ENCODE data around the gene CDH23. TPM values are rescaled to one million over a fixed set of nuclear protein-coding genes. Genes with fewer than 3 reads are reported as not detected.

The CDH23 gene
- total RNA-seq, 1 donor from 2014 or later: 0.40 TPM

DNA sequence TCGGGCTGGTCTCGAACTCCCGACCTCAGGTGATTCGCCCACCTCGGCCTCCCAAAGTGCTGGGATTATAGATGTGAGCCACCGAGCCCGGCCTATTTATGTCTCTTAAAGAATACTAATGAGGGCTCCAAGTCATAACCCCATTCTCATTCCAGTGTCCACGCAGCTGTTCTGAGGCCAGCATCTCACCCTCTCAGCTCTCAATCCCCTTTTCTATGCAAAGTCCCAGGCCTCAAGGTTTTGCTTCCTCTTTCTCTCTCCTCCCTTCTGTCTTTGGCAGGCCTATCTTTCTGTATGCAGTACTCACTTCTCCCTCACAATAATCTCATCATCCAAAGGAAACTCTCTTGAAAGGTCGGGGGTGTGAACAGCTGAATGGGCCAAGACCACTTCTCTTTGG lies 404.6 kb downstream of the CDH23 start:
- no peak for DNase-seq (ENCODE audit: low read depth)

DNA sequence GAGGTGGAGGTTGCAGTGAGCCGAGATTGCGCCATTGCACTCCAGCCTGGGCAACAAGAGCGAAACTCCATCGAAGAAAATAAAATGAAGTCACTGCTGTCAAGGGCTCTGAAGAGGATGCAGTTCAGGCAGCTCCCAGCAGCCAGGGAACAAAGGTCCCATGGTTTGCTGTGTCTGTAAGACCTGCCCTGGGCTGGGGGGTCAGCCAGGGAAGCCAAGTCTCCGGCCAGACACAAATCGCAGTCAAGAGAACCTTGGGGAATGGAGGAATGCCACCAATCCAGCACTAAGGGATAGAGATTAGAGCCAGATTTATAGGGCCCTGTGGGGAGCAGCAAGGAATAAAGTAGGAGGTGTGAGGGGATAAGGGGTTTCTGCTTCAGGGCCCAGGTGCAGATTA lies 405.5 kb downstream of the CDH23 start:
- no peak for DNase-seq (ENCODE audit: low read depth)

DNA sequence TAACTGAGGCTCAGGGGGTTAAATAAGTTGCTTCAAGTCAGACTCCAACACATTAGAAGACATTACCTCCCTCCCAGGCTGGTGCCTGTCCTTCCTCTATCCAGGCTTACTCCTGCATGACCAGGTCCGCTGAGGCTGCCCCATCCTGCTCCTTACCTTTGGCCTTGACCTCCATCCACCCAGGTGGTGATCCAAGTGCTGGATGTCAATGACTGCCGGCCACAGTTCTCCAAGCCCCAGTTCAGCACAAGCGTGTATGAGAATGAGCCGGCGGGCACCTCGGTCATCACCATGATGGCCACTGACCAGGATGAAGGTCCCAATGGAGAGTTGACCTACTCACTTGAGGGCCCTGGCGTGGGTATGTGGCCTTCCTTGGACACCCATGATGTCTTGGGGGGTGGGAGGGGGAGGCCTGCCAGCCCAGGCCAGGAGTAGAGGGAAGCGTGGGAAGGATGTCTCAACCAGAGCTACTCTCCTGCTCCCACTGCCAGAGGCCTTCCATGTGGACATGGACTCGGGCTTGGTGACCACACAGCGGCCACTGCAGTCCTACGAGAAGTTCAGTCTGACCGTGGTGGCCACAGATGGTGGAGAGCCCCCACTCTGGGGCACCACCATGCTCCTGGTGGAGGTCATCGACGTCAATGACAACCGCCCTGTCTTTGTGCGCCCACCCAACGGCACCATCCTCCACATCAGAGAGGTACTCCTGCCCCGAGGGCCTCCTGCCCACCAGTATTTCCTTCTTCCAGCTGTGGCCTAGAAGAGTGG lies 406.2 kb downstream of the CDH23 start:
- DNase-seq (ENCODE audit: low read depth): no peak

DNA sequence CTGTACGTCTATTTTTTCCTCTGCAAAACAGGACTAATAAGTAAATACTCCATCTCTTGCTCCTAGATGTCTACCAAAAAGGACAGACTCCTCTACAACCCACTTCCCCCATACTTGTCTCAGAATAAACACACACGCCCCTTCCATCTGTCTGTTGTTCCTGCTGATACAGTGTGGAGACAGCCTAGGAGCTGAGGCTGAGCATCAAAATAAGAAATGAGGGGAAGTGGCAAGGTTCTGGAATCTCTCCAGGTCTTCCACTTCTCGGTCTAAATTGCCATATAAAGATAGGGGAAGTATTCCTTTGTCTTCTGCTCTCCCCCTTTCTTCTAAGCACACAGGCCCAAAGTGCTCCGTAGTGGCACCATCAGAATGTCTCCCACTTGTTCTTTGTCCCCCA lies 407.4 kb downstream of the CDH23 start:
- DNase-seq (ENCODE audit: low read depth): no peak

- no peak for DNase-seq (ENCODE audit: low read depth)
Measured at GRCh38 chr10:71805776-71806703, 409.3 kb downstream of the CDH23 start.

DNA sequence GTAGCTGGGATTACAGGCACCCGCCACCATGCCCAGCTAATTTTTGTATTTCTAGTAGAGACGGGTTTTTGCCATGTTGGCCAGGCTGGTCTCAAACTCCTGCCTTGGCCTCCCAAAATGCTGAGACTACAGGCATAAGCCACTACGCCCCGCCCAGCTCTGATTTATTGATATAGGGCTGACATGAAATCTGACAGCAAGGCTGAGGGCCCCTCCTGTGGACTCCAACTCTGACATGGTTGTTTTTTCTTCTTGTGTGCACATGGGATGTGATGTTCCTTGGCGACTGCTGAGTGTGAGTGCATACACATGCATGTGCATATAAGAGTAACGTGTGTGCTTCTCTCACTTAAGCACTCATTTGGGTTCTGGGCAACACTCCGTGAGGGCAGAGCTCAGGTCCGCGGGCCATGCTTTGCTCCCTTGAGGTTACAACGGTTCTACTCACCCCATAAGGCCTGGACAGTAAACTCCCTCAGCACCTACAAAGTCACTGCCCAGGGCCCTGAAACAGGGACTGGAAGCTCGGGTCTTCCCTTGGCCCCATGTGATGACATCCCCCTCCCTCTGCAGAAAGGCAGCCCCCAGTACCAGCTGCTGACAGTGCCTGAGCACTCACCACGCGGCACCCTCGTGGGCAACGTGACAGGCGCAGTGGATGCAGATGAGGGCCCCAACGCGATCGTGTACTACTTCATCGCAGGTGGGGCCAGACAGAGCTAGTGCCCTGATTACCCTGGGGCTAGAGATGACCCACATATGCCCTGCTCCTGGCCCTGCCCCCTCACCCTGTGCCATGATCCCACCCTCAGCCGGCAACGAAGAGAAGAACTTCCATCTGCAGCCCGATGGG lies 410.2 kb downstream of the CDH23 start:
- DNase-seq (ENCODE audit: low read depth): no peak

- no peak for DNase-seq (ENCODE audit: low read depth)
Measured at GRCh38 chr10:71807557-71808510, 411.1 kb downstream of the CDH23 start.

- DNase-seq (ENCODE audit: low read depth): no peak
Measured at GRCh38 chr10:71809628-71810027, 412.9 kb downstream of the CDH23 start.

GRCh38 chr10:71810048-71810750 lies 413.5 kb downstream of the CDH23 start:
- DNase-seq (ENCODE audit: low read depth): no peak

- DNase-seq (ENCODE audit: low read depth): no peak
Measured at GRCh38 chr10:71811351-71811750, 414.6 kb downstream of the CDH23 start.

DNA sequence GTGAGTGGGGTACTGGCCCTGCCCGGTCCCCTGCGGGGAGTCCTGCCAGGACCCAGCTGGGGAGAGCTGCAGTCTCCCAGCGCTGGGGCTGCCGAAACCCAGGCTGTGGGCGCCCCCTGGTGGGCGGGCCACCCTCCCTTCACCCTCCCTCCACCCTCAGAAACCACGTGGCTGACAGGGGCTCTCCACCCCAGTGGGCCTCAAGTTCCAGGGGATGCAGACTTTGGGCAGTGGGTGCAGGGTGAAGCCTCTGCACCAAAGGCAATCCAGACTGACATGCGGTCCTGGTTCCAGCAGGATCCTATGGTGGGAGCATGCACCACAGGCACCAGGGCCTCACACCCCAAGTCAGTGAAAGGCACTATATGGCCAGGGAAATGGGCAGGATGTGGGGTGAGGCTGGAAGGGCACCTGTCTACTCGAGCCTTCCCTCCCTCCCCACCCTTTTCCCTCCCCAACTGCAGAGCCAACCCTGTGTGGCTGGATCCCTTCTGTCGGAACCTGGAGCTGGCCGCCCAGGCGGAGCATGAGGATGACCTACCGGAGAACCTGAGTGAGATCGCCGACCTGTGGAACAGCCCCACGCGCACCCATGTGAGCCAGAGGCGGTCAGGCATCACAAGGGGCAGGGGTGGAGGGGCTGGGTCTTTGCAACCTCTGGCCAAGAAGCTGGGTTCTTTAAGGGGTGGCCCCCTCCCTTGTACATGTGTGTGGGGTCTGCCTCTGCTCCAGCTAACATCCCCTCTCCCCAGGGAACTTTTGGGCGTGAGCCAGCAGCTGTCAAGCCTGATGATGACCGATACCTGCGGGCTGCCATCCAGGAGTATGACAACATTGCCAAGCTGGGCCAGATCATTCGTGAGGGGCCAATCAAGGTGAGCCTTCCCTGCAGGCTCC lies 415.5 kb downstream of the CDH23 start:
- peak; percentile 51 for DNase-seq (ENCODE audit: low read depth)

DNA sequence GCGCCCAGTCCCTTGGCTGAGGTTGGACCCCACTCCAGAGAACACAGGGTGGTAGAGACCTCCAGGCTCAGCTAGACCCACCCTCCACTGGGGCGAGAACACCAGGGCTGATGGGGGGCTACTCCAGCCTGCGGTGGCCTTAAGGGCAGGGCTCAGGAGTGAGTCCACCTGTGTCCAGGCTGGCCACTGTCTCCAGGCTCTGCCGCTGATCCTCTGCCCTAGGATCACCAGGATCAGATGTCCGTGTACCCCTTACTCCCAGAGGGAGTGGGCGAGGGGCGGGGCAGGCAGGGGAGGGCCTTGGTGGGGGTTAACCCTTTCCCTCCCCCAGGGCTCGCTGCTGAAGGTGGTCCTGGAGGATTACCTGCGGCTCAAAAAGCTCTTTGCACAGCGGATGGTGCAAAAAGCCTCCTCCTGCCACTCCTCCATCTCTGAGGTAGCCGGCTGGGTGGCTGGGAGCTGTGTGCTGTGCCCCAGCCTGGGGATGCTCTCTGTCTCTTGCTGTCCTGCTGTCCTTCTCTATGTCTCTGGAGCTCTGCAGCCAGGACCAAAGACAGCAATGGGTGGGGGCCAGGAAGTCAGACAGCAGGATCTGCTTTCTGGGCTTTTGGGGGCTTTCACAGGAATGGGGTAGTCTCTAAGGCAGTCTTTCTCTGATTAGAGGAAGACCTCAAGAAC lies 416.3 kb downstream of the CDH23 start:
- DNase-seq (ENCODE audit: low read depth): no peak

GRCh38 chr10:71814922-71815411 lies 418.2 kb downstream of the CDH23 start:
- no peak for DNase-seq (ENCODE audit: low read depth)

- DNase-seq (ENCODE audit: low read depth): no peak
Measured at GRCh38 chr10:71815515-71816130, 418.9 kb downstream of the CDH23 start.

DNA sequence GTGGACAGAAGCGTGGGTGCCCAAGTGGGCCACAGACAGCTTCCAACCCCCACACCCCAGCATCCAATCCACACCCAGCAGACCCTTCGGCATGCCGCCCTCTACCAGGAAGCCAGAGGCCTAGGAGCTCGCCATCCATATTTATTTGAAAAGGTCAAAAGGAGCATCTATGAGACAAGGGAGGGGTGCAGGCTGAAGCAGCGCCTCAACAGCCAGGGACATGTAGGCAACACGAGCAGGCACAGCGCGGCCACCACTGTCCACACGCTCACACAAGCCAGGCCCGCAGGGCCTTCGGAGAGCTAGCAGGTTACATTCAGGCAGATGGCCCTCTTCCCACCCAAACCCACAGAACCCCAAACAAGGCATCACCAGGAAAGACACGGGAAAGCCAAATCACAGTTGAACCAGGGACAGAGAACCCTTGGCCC lies 419.7 kb downstream of the CDH23 start:
- DNase-seq (ENCODE audit: low read depth): peak; percentile 87

- no peak for DNase-seq (ENCODE audit: low read depth)
Measured at GRCh38 chr10:71816936-71817618, 420.4 kb downstream of the CDH23 start.
